ENCODE results near the gene RPF1. TPM values are rescaled to one million over a fixed set of nuclear protein-coding genes. Genes with fewer than 3 reads are reported as not detected.
"Not testable (repeated sequence)": the region's sequence is repeated elsewhere in the genome, so short reads cannot be mapped to it uniquely, and the experiment has no call there.

The RPF1 gene
- total RNA-seq, 1 donor from 2014 or later, result 30.1 TPM

- H3K36me3 Mint-ChIP-seq (ENCODE audit: low read depth, unreplicated experiment), result peaks cover 7% of the 10 kb centered on the region
- Histone ChIP-seq H3K9me3 (ENCODE audit: insufficient read depth, low read depth, low read length) (no peaks in the 10 kb centered on the region), H3K9ac (ENCODE audit: low read length) (peak overlapping the region; percentile 95), H3K4me3 (ENCODE audit: insufficient read depth, low read depth, low read length) (peak overlapping the region; percentile 96), H3K4me1 (ENCODE audit: insufficient read depth, low read length) (peaks cover 12% of the 10 kb centered on the region), H3K79me2 (ENCODE audit: insufficient read depth, low read length) (peaks cover 48% of the 10 kb centered on the region), H4K20me1 (ENCODE audit: insufficient read depth, low read length) (peaks cover 36% of the 10 kb centered on the region), H3K4me2 (ENCODE audit: low read length) (peak overlapping the region; percentile 92), H3K27me3 (ENCODE audit: insufficient read depth, low read length) (no peaks in the 10 kb centered on the region), H2AFZ (ENCODE audit: low read depth, low read length) (peak overlapping the region; percentile 87), H3K36me3 (ENCODE audit: insufficient read depth, low read length) (no peaks in the 10 kb centered on the region), H3K27ac (ENCODE audit: low read depth, low read length) (peak overlapping the region; percentile 97)
- peaks cover 6% of the 10 kb centered on the region for H3K4me1 Mint-ChIP-seq (ENCODE audit: low read depth, unreplicated experiment)
- peak overlapping the region; percentile 98 for H3K27ac Mint-ChIP-seq (ENCODE audit: unreplicated experiment)
- FAIRE-seq (no peak), DNase-seq (ENCODE audit: low read depth) (no peak)
- peaks cover 12% of the 10 kb centered on the region for H3K9me3 Mint-ChIP-seq (ENCODE audit: unreplicated experiment)
- H3K27me3 Mint-ChIP-seq (ENCODE audit: low read depth, unreplicated experiment), result no peaks in the 10 kb centered on the region
- H3K4me3 Mint-ChIP-seq (ENCODE audit: unreplicated experiment), result peak overlapping the region; percentile 91
- no peak for TF ChIP-seq EZH2 (IDR thresholded peaks at IDR 0.05; ENCODE audit: insufficient read depth, low read length)
- no peak for TF ChIP-seq CTCF (IDR thresholded peaks at IDR 0.05; ENCODE audit: insufficient read depth, low read depth, low read length)
These were observed 27.8 kb downstream of the RPF1 start for GRCh38 chr1:84506729-84507453.

GRCh38 chr1:84507887-84508286 is 28.8 kb downstream of the RPF1 start:
- not testable (repeated sequence) for H3K4me1 Mint-ChIP-seq (ENCODE audit: low read depth, unreplicated experiment); H3K36me3 ChIP-seq (ENCODE audit: insufficient read depth, low read length); H3K9me3 ChIP-seq (ENCODE audit: insufficient read depth, low read depth, low read length); H3K36me3 Mint-ChIP-seq (ENCODE audit: low read depth, unreplicated experiment); H2AFZ ChIP-seq (ENCODE audit: low read depth, low read length); FAIRE-seq; H3K9ac ChIP-seq (ENCODE audit: low read length); DNase-seq (ENCODE audit: low read depth); H3K4me3 ChIP-seq (ENCODE audit: insufficient read depth, low read depth, low read length); H3K27me3 Mint-ChIP-seq (ENCODE audit: low read depth, unreplicated experiment); H3K27me3 ChIP-seq (ENCODE audit: insufficient read depth, low read length); H3K27ac ChIP-seq (ENCODE audit: low read depth, low read length)
- H3K79me2 ChIP-seq (ENCODE audit: insufficient read depth, low read length), result peaks cover 38% of the 10 kb centered on the region
- Mint-ChIP-seq H3K27ac (ENCODE audit: unreplicated experiment) (peak overlapping the region; percentile 37), H3K4me3 (ENCODE audit: unreplicated experiment) (peak overlapping the region; percentile 91), H3K9me3 (ENCODE audit: unreplicated experiment) (peaks cover 12% of the 10 kb centered on the region)
- H3K4me2 ChIP-seq (ENCODE audit: low read length), result peak overlapping the region; percentile 92
- peaks cover 26% of the 10 kb centered on the region for H4K20me1 ChIP-seq (ENCODE audit: insufficient read depth, low read length)
- peaks cover 12% of the 10 kb centered on the region for H3K4me1 ChIP-seq (ENCODE audit: insufficient read depth, low read length)

- H3K4me3 Mint-ChIP-seq (ENCODE audit: unreplicated experiment), result peak overlapping the region; percentile 34
- TF ChIP-seq CTCF (IDR thresholded peaks at IDR 0.05; ENCODE audit: insufficient read depth, low read depth, low read length) (no peak), EZH2 (IDR thresholded peaks at IDR 0.05; ENCODE audit: insufficient read depth, low read length) (no peak)
- Histone ChIP-seq H3K9ac (ENCODE audit: low read length) (no peak overlapping the region), H3K27me3 (ENCODE audit: insufficient read depth, low read length) (no peaks in the 10 kb centered on the region), H3K36me3 (ENCODE audit: insufficient read depth, low read length) (no peaks in the 10 kb centered on the region), H3K9me3 (ENCODE audit: insufficient read depth, low read depth, low read length) (no peaks in the 10 kb centered on the region), H3K4me2 (ENCODE audit: low read length) (no peak overlapping the region), H3K4me1 (ENCODE audit: insufficient read depth, low read length) (peaks cover 8% of the 10 kb centered on the region), H4K20me1 (ENCODE audit: insufficient read depth, low read length) (peaks cover 19% of the 10 kb centered on the region), H2AFZ (ENCODE audit: low read depth, low read length) (no peak overlapping the region), H3K79me2 (ENCODE audit: insufficient read depth, low read length) (peaks cover 32% of the 10 kb centered on the region), H3K27ac (ENCODE audit: low read depth, low read length) (no peak overlapping the region), H3K4me3 (ENCODE audit: insufficient read depth, low read depth, low read length) (no peak overlapping the region)
- DNase-seq (ENCODE audit: low read depth) (no peak), FAIRE-seq (no peak)
- H3K36me3 Mint-ChIP-seq (ENCODE audit: low read depth, unreplicated experiment), result peaks cover 7% of the 10 kb centered on the region
- no peak overlapping the region for H3K27ac Mint-ChIP-seq (ENCODE audit: unreplicated experiment)
- peaks cover 12% of the 10 kb centered on the region for H3K9me3 Mint-ChIP-seq (ENCODE audit: unreplicated experiment)
- H3K27me3 Mint-ChIP-seq (ENCODE audit: low read depth, unreplicated experiment), result no peaks in the 10 kb centered on the region
- peaks cover under 1% of the 10 kb centered on the region for H3K4me1 Mint-ChIP-seq (ENCODE audit: low read depth, unreplicated experiment)
These were observed 29.4 kb downstream of the RPF1 start for GRCh38 chr1:84508510-84508909.
